Spleen (tissue), 11 donors: ENCODE results near the gene PLXNA2. TPM values are rescaled to one million over a fixed set of nuclear protein-coding genes. Genes with fewer than 3 reads are reported as not detected.
A peak's percentile ranks its signal among the peaks of the same experiment; 100 is the strongest.

Experiments used
- DNase-seq: peaks from one replicate; pipeline ENCODE4 v3.0.0-alpha.2; 2020
- H3K27ac ChIP-seq, 8 donors: fragments of 200-600 bp; sonication (generic) in 7 of 8; 1 replicate in 4 of 8; 2 replicates in 4 of 8; pipeline versions ENCODE4 v1.5.0 to v1.8.0; 2016 to 2021; ENCODE audit warnings: inconsistent platforms in 4 of 8, mild to moderate bottlenecking in 4 of 8, moderate library complexity in 1 of 8
- H3K27me3 ChIP-seq, 7 donors: fragments of 200-600 bp; sonication (generic) in 6 of 7; replicated peaks in 1 of 7; 1 replicate in 4 of 7; 2 replicates in 3 of 7; pipeline versions ENCODE4 v1.5.0 to v1.8.0; 2016 to 2021; ENCODE audit warnings: inconsistent platforms in 3 of 7, mild to moderate bottlenecking in 1 of 7
- H3K36me3 ChIP-seq, 6 donors: fragments of 200-600 bp; sonication (generic) in 5 of 6; 1 replicate in 4 of 6; 2 replicates in 2 of 6; pipeline versions ENCODE4 v1.5.0 to v1.8.0; 2016 to 2021; ENCODE audit warnings: inconsistent platforms in 2 of 6
- H3K4me1 ChIP-seq, 6 donors: fragments of 200-600 bp; sonication (generic) in 5 of 6; 1 replicate in 3 of 6; 2 replicates in 3 of 6; pipeline versions ENCODE4 v1.5.0 to v1.8.0; 2016 to 2021; ENCODE audit warnings: inconsistent platforms in 3 of 6
- H3K4me3 ChIP-seq, 8 donors: fragments of 200-600 bp; sonication (generic) in 7 of 8; 1 replicate in 4 of 8; 2 replicates in 4 of 8; pipeline versions ENCODE4 v1.5.0 to v1.8.0; 2016 to 2021; ENCODE audit warnings: inconsistent platforms in 4 of 8, mild to moderate bottlenecking in 4 of 8, moderate library complexity in 2 of 8
- H3K9me3 ChIP-seq, 8 donors: fragments of 200-600 bp; sonication (generic) in 7 of 8; 1 replicate in 4 of 8; 2 replicates in 4 of 8; pipeline versions ENCODE4 v1.5.0 to v1.8.0; 2016 to 2021; ENCODE audit warnings: inconsistent platforms in 4 of 8
- CTCF ChIP-seq, 11 experiments: fragments of 200-600 bp in 7 of 11; fragments of 450-650 bp in 4 of 11; sonication (generic) in 4 of 11; IDR thresholded peaks in 8 of 11; conservative IDR thresholded peaks in 3 of 11; 1 replicate in 7 of 11; 2 replicates in 4 of 11; pipeline versions ENCODE4 v1.4.0 to v1.8.0; 2016 to 2021; ENCODE audit warnings: antibody characterized with exemption in 11 of 11, inconsistent platforms in 4 of 11, mild to moderate bottlenecking in 1 of 11
- POLR2A ChIP-seq, 3 donors: fragments of 450-650 bp; IDR thresholded peaks; one replicate each; pipeline ENCODE4 v1.5.1; 2017; ENCODE audit warnings: antibody characterized with exemption in 3 of 3, mild to moderate bottlenecking in 1 of 3
- POLR2AphosphoS5 ChIP-seq, 3 donors: sonication (generic); formaldehyde crosslinking; IDR thresholded peaks; one replicate each; pipeline ENCODE4 v1.5.1; 2017; ENCODE audit warnings: antibody characterized with exemption in 3 of 3
- WGBS, 5 donors: extraction: QIAGEN DNeasy Blood & Tissue Kit in 3 of 5; methylation state at CpG; one replicate each; pipeline versions ENCODE4 v1.1.5 to v1.1.7; 2013 to 2018; 5-methylcytosine and 5-hydroxymethylcytosine counted together
- intact Hi-C: fragments of 100-400 bp; cut with DNase I; formaldehyde crosslinking; loops from one replicate; pipeline ENCODE4 v1.15.0; 2023; ENCODE audit warnings: low total_unique reads
- polyA plus RNA-seq, 3 donors: library from polyadenylated mRNA; stranded (reverse); fragments of 200-250 nt; gene quantifications; one replicate each; pipeline ENCODE4 v1.2.1, GENCODE V29; 2013
- total RNA-seq, 7 donors: library from RNA; depleted of rRNA in 3 of 7; stranded (reverse); fragments of >200 nt in 3 of 7; fragmentation: NEBNext Ultra II Directional in 4 of 7; extraction: Animal tissue kit (Norgen Biotek cat#: 25700) in 4 of 7; gene quantifications; one replicate each; pipeline versions ENCODE4 v1.1.0 to v1.2.1, GENCODE V29; 2016 to 2021
- donor health status: healthy with polysubstance abuse.
- donor health status: DM: no; HTN: no; CAD: no; lungs with moderate emphysema.
- donor health status: DM: no; HTN: no; CAD: no.
- donor health status: Bipolar disorder and iron deficiency.
- donor health status: healthy.
- donor health status: DM: no; HTN: no; CAD: no.
- donor health status: DM: yes; HTN: yes; CAD: no.

PLXNA2 gene
- total and polyA plus RNA-seq, 10 donors = 0.93 to 16.9 (median 7.0) TPM

GRCh38 chr1:208213786-208214185, 30.4 kb downstream of the PLXNA2 start:
- Histone ChIP-seq H3K27ac (peak overlapping the region in 5 of 8 donors; percentile 37 to 55 (median 46)), H3K4me3 (no peak overlapping the region), H3K4me1 (peaks cover 6 to 36% (median 18%) of the 10 kb centered on the region in 6 donors), H3K9me3 (no peaks in the 10 kb centered on the region), H3K27me3 (no peaks in the 10 kb centered on the region), H3K36me3 (peaks cover 0 to 18% (median 5%) of the 10 kb centered on the region in 6 donors)
- TF ChIP-seq POLR2AphosphoS5 (IDR thresholded peaks at IDR 0.05) = peak in 1 of 3 donors; percentile 63
- TF ChIP-seq POLR2A (IDR thresholded peaks at IDR 0.05) = no peak
- intact Hi-C loops = no loop called here
- WGBS, 5 donors = 11 to 26% (median 18%) methylated on average over 3 of the region's 3 CpGs
- DNase-seq = no peak

- Histone ChIP-seq H3K4me3 (no peak overlapping the region), H3K9me3 (no peaks in the 10 kb centered on the region), H3K4me1 (peaks cover 6 to 38% (median 18%) of the 10 kb centered on the region in 6 donors), H3K27me3 (no peaks in the 10 kb centered on the region), H3K27ac (peak overlapping the region in 3 of 8 donors; percentile 37 to 55 (median 51)), H3K36me3 (peaks cover 0 to 18% (median 5%) of the 10 kb centered on the region in 6 donors)
- intact Hi-C loops = no loop called here
- TF ChIP-seq CTCF (IDR thresholded peaks at IDR 0.05 in 8 of 11, conservative IDR thresholded peaks at IDR 0.05 in 3 of 11) = no peak
- no peak for TF ChIP-seq POLR2A (IDR thresholded peaks at IDR 0.05)
- TF ChIP-seq POLR2AphosphoS5 (IDR thresholded peaks at IDR 0.05) = no peak
- 84 to 100% (median 95%) methylated on average over 1 of the region's 1 CpG for WGBS, 5 donors
- no peak for DNase-seq
These were observed 31.3 kb downstream of the PLXNA2 start for GRCh38 chr1:208212893-208213292.

- DNase-seq = no peak
- peaks cover 6 to 45% (median 18%) of the 10 kb centered on the region in 6 donors for H3K4me1 ChIP-seq
- 24 to 35% (median 31%) methylated on average over 8 of the region's 8 CpGs for whole genome bisulfite sequencing, 5 donors
- H3K27me3 ChIP-seq = no peaks in the 10 kb centered on the region
- no peak overlapping the region for H3K4me3 ChIP-seq
- no peaks in the 10 kb centered on the region for H3K9me3 ChIP-seq
- H3K27ac ChIP-seq = no peak overlapping the region
- H3K36me3 ChIP-seq = peaks cover 0 to 12% (median 4%) of the 10 kb centered on the region in 6 donors
- TF ChIP-seq POLR2A (IDR thresholded peaks at IDR 0.05) = no peak
- peak in 1 of 3 donors; percentile 18 for TF ChIP-seq POLR2AphosphoS5 (IDR thresholded peaks at IDR 0.05)
- intact Hi-C loops = no loop called here
These were observed 32.0 kb downstream of the PLXNA2 start for GRCh38 chr1:208211921-208212843.

- 78 to 85% (median 84%) methylated on average over 9 of the region's 9 CpGs for WGBS, 5 donors
- no peak overlapping the region for H3K4me3 ChIP-seq
These were observed 34.1 kb downstream of the PLXNA2 start for GRCh38 chr1:208209896-208210589.

More at GRCh38 chr1:208209896-208210589, 34.1 kb downstream of the PLXNA2 start:
- no peak for TF ChIP-seq CTCF (IDR thresholded peaks at IDR 0.05 in 8 of 11, conservative IDR thresholded peaks at IDR 0.05 in 3 of 11)
- TF ChIP-seq POLR2AphosphoS5 (IDR thresholded peaks at IDR 0.05) = no peak
- TF ChIP-seq POLR2A (IDR thresholded peaks at IDR 0.05) = no peak
- no peaks in the 10 kb centered on the region for H3K27me3 ChIP-seq
- intact Hi-C loops = no loop called here
- H3K4me1 ChIP-seq = peaks cover 6 to 48% (median 19%) of the 10 kb centered on the region in 6 donors
- H3K36me3 ChIP-seq = no peaks in the 10 kb centered on the region
- no peaks in the 10 kb centered on the region for H3K9me3 ChIP-seq
- H3K27ac ChIP-seq = no peak overlapping the region
- no peak for DNase-seq
